Erythroblast (primary cell): ENCODE measurements around the gene SS18L1.

ENCODE experiments used
- GATA1 ChIP-seq: IDR thresholded peaks from 2 replicates; pipeline ENCODE4 v1.6.1; 2011; ENCODE audit warnings: low read depth, mild to moderate bottlenecking, control low read depth, low read length, moderate library complexity
- POLR2A ChIP-seq: IDR thresholded peaks from 2 replicates; pipeline ENCODE4 v1.6.1; 2011; ENCODE audit warnings: mild to moderate bottlenecking, low read length

DNA sequence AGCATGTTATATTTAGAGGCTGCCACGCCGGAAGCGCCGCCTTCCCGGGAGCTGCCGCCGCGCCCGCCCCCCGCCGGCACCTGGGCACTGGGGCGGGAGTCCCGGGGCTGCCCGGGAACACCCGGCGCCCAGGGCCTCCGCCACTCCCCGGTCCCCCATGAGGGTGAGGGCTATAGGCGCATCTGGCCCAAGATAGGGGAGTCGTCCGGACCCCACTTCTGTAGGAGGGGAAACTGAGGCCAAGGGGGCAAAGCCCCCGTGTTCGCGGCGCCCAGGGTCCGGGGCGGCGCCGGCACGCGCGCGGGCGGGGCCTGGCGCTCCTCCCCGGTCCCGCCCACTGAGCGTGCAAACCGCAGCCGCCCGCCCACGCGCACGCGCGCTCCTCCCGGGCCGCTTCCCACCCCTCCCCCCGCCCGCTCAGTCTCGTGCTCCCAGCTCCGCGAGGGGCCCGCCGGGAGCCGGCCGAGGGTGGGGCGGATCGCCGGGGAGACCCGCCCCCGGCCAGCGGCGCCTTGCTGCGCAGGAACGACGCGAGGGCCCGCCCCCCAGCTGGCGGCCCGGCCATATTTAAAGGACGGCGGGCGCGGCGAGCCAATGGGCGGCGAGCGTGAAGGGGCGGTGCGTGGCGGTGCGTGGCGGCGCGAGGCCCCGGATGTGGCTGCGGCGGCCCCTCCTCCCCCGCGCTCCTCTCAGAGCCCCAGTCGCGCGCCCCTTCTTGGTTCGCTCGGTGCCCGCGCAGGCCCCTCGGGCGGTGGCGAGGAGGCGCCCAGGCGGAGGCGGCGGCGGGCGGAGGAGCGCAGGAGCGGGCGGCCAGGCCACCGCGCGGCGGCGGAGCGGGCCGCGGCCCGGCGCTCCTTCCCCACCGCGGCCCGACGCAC is 21.6 kb upstream of the SS18L1 start, which contains the start of gene LSM14B:
- TF ChIP-seq POLR2A (peak; percentile 67), GATA1 (no peak)
